Duodenal mucosa (tissue), 2 donors: ENCODE measurements around the gene CHD1L.

ENCODE experiments used
- H3K27ac ChIP-seq: one replicate; pipeline ENCODE4 v1.7.0; 2013; ENCODE audit warnings: low read depth, low read length
- H3K27me3 ChIP-seq, 2 donors: one replicate each; pipeline ENCODE4 v1.7.0; 2013; ENCODE audit warnings: low read length in 2 of 2, control low read depth in 1 of 2; ENCODE audit not compliant: insufficient read depth in 2 of 2, control insufficient read depth in 1 of 2
- H3K36me3 ChIP-seq, 2 donors: one replicate each; pipeline ENCODE4 v1.7.0; 2013; ENCODE audit warnings: low read length in 2 of 2, control low read depth in 1 of 2; ENCODE audit not compliant: insufficient read depth in 2 of 2, control insufficient read depth in 1 of 2
- H3K4me1 ChIP-seq, 2 donors: one replicate each; pipeline ENCODE4 v1.7.0; 2013; ENCODE audit warnings: low read length in 2 of 2, control low read depth in 1 of 2; ENCODE audit not compliant: insufficient read depth in 2 of 2, control insufficient read depth in 1 of 2
- H3K4me3 ChIP-seq, 2 donors: one replicate each; pipeline ENCODE4 v1.7.0; 2013; ENCODE audit warnings: low read length in 2 of 2, low read depth in 1 of 2
- H3K9ac ChIP-seq, 2 donors: one replicate each; pipeline ENCODE4 v1.7.0; 2013; ENCODE audit warnings: low read length in 2 of 2, low read depth in 1 of 2
- H3K9me3 ChIP-seq, 2 donors: one replicate each; pipeline ENCODE4 v1.7.0; 2013; ENCODE audit warnings: low read length in 2 of 2, control low read depth in 1 of 2; ENCODE audit not compliant: control insufficient read depth in 1 of 2

Gene CHD1L

GRCh38 chr1:147211577-147211976, 30.9 kb upstream of the CHD1L start:
- Histone ChIP-seq H3K4me1 (peaks cover 31 to 43% of the 10 kb centered on the region in 2 donors), H3K27me3 (no peaks in the 10 kb centered on the region), H3K36me3 (peaks cover 14 to 24% of the 10 kb centered on the region in 2 donors), H3K27ac (no peak overlapping the region), H3K9ac (no peak overlapping the region), H3K9me3 (no peaks in the 10 kb centered on the region), H3K4me3 (no peak overlapping the region)

DNA sequence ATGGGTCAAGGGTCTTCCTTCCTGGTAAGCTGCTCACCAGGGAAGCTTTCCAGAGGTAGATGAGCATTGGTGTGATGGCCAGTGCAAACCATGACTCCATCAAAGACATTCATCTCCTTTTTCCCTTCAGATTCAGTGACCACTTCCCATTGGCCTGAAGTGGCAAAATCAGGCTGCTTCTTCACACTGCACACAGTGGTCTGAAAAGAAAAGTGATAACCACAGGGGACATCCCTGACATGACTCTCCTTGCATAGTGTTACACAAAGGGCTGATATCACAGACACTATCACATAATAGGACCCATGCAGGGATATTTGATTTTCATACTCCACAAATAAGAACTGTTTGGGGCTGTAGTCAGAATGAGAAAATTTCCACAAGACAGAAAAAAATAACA, 29.2 kb upstream of the CHD1L start:
- Histone ChIP-seq H3K27me3 (no peaks in the 10 kb centered on the region), H3K9ac (no peak overlapping the region), H3K27ac (no peak overlapping the region), H3K4me3 (no peak overlapping the region), H3K4me1 (peaks cover 31 to 43% of the 10 kb centered on the region in 2 donors), H3K36me3 (peaks cover 7 to 17% of the 10 kb centered on the region in 2 donors), H3K9me3 (no peaks in the 10 kb centered on the region)

DNA sequence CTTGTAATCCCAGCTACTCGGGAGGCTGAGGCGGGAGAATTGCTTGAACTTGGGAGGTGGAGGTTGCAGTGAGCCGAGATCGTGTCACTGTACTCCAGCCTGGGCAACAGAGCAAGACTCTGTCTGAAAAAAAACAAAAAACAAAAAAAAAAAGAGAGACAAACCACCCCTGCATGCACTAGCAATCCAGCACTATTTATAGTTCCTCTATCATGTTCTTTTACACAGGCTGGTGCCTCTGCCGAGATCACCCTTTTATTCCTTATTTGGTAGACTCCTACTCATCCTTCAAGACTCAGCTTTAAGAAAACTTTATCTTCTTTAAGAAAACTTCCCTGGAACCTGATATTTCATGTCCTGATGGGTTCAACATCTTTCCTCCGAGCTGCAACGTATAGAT, 28.2 kb upstream of the CHD1L start:
- no peak overlapping the region for H3K27ac ChIP-seq
- H3K4me3 ChIP-seq = no peak overlapping the region
- no peaks in the 10 kb centered on the region for H3K9me3 ChIP-seq
- H3K4me1 ChIP-seq = peaks cover 31 to 42% of the 10 kb centered on the region in 2 donors
- H3K27me3 ChIP-seq = no peaks in the 10 kb centered on the region
- H3K36me3 ChIP-seq = peaks cover 7 to 11% of the 10 kb centered on the region in 2 donors
- H3K9ac ChIP-seq = no peak overlapping the region

GRCh38 chr1:147214842-147215539, 27.5 kb upstream of the CHD1L start:
- no peaks in the 10 kb centered on the region for H3K9me3 ChIP-seq
- H3K27ac ChIP-seq = no peak overlapping the region
- no peak overlapping the region for H3K9ac ChIP-seq
- H3K4me1 ChIP-seq = peaks cover 27 to 36% of the 10 kb centered on the region in 2 donors
- no peak overlapping the region for H3K4me3 ChIP-seq
- H3K27me3 ChIP-seq = no peaks in the 10 kb centered on the region
- H3K36me3 ChIP-seq = peaks cover 7 to 11% of the 10 kb centered on the region in 2 donors

DNA sequence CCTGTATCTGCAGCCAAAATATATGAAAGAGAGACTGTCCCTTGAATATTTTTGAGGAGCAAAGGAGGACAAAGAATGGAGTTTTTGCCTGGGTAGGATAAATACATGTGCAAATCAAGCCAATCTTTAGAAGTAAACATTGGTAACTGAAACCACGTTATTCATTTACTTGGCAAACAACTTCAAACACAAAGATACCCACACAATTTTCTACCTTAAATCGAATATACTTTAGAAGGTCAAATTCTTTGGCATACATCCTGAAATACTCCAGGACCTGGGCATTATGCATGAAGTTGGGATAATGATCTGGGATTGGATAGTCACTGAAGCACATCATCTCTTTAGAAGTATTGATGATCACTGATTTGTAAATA, 27.0 kb upstream of the CHD1L start:
- no peak overlapping the region for H3K4me3 ChIP-seq
- no peaks in the 10 kb centered on the region for H3K9me3 ChIP-seq
- no peak overlapping the region for H3K9ac ChIP-seq
- H3K4me1 ChIP-seq = peaks cover 22 to 34% of the 10 kb centered on the region in 2 donors
- no peaks in the 10 kb centered on the region for H3K27me3 ChIP-seq
- no peak overlapping the region for H3K27ac ChIP-seq
- H3K36me3 ChIP-seq = peaks cover 7 to 11% of the 10 kb centered on the region in 2 donors

- no peak overlapping the region for H3K27ac ChIP-seq
- H3K4me1 ChIP-seq = peaks cover 22 to 34% of the 10 kb centered on the region in 2 donors
- no peaks in the 10 kb centered on the region for H3K9me3 ChIP-seq
Measured at GRCh38 chr1:147216124-147216523, 26.4 kb upstream of the CHD1L start.

DNA sequence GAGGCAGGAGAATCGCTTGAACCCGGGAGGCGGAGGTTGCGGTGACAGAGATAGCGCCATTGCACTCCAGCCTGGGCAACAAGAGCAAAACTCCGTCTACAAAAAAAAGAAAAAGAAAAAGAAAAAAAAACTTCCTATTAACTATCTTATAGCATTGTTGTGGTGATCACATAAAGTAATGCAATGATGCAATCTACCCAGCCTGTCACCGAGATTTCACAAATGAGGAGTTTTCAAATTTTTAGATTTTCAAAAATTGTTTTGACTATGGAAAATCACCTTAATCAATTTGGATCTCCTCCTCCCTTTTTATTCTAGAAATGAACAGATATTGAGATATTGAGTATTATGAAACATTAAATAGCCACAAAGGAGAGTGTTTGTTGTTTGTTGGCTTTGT, 25.3 kb upstream of the CHD1L start:
- Histone ChIP-seq H3K4me3 (no peak overlapping the region), H3K27me3 (no peaks in the 10 kb centered on the region), H3K4me1 (peaks cover 14 to 25% of the 10 kb centered on the region in 2 donors), H3K27ac (no peak overlapping the region), H3K9ac (no peak overlapping the region), H3K9me3 (no peaks in the 10 kb centered on the region), H3K36me3 (peaks cover 4 to 14% of the 10 kb centered on the region in 2 donors)

More at GRCh38 chr1:147216124-147216523, 26.4 kb upstream of the CHD1L start:
- no peak overlapping the region for H3K4me3 ChIP-seq
- H3K27me3 ChIP-seq = no peaks in the 10 kb centered on the region
- no peak overlapping the region for H3K9ac ChIP-seq
- peaks cover 7 to 11% of the 10 kb centered on the region in 2 donors for H3K36me3 ChIP-seq

DNA sequence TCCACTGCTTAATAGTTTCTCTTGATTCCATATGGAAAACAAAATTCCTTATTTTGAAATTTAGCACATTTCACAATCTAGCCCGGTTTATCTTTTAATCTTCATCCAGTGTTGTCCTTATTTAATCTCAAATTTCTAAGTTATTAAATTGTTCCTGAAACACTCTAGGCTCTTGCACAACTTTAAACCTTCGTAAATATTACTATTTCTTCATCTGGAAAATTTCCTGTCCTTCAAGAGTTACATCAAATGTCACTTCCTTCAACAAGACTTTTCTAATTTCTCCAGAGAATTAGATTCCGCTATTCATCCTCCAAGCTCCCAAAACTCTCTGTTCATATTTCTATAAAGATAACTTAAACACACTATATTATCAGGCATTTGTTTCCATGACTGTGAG, 23.9 kb upstream of the CHD1L start:
- H3K4me1 ChIP-seq = peaks cover 11 to 15% of the 10 kb centered on the region in 2 donors

GRCh38 chr1:147223740-147224615, 18.5 kb upstream of the CHD1L start:
- Histone ChIP-seq H3K9ac (peak overlapping the region; percentile 19 to 84), H3K4me3 (peak overlapping the region; percentile 77 to 85), H3K27me3 (no peaks in the 10 kb centered on the region), H3K9me3 (no peaks in the 10 kb centered on the region), H3K36me3 (peaks cover 0 to 6% of the 10 kb centered on the region in 2 donors), H3K27ac (no peak overlapping the region), H3K4me1 (peaks cover 0 to 7% of the 10 kb centered on the region in 2 donors)

More for the DNA sequence above, 23.9 kb upstream of the CHD1L start:
- Histone ChIP-seq H3K4me3 (no peak overlapping the region), H3K27me3 (no peaks in the 10 kb centered on the region), H3K9me3 (no peaks in the 10 kb centered on the region), H3K36me3 (peaks cover 0 to 8% of the 10 kb centered on the region in 2 donors), H3K27ac (no peak overlapping the region), H3K9ac (no peak overlapping the region)

- H3K9me3 ChIP-seq = no peaks in the 10 kb centered on the region
- no peaks in the 10 kb centered on the region for H3K27me3 ChIP-seq
- peak within 1 kb of the TSS; percentile 65 to 84 for H3K9ac ChIP-seq
- H3K36me3 ChIP-seq = peaks cover 0 to 6% of the 10 kb centered on the region in 2 donors
- H3K27ac ChIP-seq = peak within 1 kb of the TSS; percentile 60
- peak within 1 kb of the TSS; percentile 77 to 85 for H3K4me3 ChIP-seq
- H3K4me1 ChIP-seq = peaks cover 0 to 7% of the 10 kb centered on the region in 2 donors
Measured at GRCh38 chr1:147225193-147225730, 17.2 kb upstream of the CHD1L start, which contains the start of gene FMO5. FMO5 (minus strand) TSS chr1:147225339; CDS start chr1:147225029, 310 bp downstream.
